ENCODE measurements around the gene PARP2. TPM values are rescaled to one million over a fixed set of nuclear protein-coding genes. Genes with fewer than 3 reads are reported as not detected.

PARP2 gene
- total and polyA plus RNA-seq, 9 of the 15 experiments (the other 6 are each of a cell fraction or from before 2014, with no cell fraction given), result 19.7 to 50.5 (median 29.9) TPM

DNA sequence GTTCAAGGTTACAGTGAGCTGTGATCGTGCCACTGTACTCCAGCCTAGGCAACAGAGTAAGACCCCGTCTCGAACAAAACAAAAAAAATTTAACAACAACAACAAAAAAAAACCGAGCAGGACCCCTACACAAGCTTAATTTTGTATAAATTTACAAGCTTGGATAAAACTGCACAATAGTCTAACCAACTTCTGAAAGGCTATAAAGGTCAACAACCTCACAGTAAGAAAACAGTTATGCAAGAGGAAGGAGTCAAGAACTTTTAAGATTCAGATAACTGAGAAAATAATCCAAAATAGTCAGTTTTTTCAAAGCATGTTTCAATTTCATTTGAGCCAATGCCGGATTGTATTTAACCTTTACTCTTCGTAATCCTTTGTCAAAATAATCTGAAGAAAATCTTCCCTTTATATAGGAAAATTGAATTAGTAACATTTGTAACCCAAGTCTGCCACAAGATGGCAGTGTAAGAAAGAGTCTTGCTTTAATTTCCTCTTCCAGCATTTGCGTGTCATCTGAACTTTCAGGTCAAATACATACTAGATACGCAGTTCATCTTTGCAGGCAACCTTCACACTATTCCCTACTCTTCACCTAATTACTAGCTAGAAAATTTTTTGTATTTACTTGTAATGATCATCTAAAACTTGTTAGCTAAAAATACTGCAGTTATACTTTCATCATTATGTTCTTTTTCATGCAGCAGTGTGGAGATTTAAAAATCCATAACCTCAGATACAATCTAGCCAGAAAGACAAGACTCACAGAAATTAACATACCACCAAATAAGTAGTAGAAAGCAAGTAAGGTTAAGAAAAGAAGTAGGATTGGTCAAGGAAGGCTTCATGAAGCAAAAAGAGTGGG, 16.2 kb upstream of the PARP2 start (continued):
- TF ChIP-seq, protein P1, sequence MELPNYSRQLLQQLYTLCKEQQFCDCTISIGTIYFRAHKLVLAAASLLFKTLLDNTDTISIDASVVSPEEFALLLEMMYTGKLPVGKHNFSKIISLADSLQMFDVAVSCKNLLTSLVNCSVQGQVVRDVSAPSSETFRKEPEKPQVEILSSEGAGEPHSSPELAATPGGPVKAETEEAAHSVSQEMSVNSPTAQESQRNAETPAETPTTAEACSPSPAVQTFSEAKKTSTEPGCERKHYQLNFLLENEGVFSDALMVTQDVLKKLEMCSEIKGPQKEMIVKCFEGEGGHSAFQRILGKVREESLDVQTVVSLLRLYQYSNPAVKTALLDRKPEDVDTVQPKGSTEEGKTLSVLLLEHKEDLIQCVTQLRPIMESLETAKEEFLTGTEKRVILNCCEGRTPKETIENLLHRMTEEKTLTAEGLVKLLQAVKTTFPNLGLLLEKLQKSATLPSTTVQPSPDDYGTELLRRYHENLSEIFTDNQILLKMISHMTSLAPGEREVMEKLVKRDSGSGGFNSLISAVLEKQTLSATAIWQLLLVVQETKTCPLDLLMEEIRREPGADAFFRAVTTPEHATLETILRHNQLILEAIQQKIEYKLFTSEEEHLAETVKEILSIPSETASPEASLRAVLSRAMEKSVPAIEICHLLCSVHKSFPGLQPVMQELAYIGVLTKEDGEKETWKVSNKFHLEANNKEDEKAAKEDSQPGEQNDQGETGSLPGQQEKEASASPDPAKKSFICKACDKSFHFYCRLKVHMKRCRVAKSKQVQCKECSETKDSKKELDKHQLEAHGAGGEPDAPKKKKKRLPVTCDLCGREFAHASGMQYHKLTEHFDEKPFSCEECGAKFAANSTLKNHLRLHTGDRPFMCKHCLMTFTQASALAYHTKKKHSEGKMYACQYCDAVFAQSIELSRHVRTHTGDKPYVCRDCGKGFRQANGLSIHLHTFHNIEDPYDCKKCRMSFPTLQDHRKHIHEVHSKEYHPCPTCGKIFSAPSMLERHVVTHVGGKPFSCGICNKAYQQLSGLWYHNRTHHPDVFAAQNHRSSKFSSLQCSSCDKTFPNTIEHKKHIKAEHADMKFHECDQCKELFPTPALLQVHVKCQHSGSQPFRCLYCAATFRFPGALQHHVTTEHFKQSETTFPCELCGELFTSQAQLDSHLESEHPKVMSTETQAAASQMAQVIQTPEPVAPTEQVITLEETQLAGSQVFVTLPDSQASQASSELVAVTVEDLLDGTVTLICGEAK (IDR thresholded peaks at IDR 0.05), result no peak
- TF ChIP-seq, protein P1 (CRISPR knock-in tag; IDR thresholded peaks at IDR 0.05), result no peak
- TF ChIP-seq SMAD1 (IDR thresholded peaks at IDR 0.05; ENCODE audit: low read depth, low read length, partially characterized antibody) (no peak), HNRNPH1 (optimal IDR thresholded peaks at IDR 0.05; ENCODE audit: low read depth, low read length) (no peak), RAD21 (CRISPR knock-in tag; conservative IDR thresholded peaks at IDR 0.05 in 1 of 2, IDR thresholded peaks at IDR 0.05 in 1 of 2) (peak; percentile 64 to 74), SMC3 (conservative IDR thresholded peaks at IDR 0.05; ENCODE audit: insufficient read depth, low read depth, low read length) (peak; percentile 45), HNRNPL (IDR thresholded peaks at IDR 0.05; ENCODE audit: low read depth, low read length) (no peak), ZNF589 (CRISPR knock-in tag; IDR thresholded peaks at IDR 0.05; ENCODE audit: low read depth) (no peak), SAP30 (IDR thresholded peaks at IDR 0.05; ENCODE audit: borderline replicate concordance, insufficient read depth, low read depth, low read length, poor library complexity, severe bottlenecking) (no peak), BRF1 (IDR thresholded peaks at IDR 0.05; ENCODE audit: borderline replicate concordance, extremely low read depth, insufficient read length) (no peak), SMAD3 (CRISPR knock-in tag; conservative IDR thresholded peaks at IDR 0.05) (no peak), ZNF644 (tag; IDR thresholded peaks at IDR 0.05; ENCODE audit: low read depth) (no peak), FOXM1 (IDR thresholded peaks at IDR 0.05; ENCODE audit: low read depth) (no peak), FOXM1 (CRISPR knock-in tag; IDR thresholded peaks at IDR 0.05; ENCODE audit: low read depth) (no peak), CREM (IDR thresholded peaks at IDR 0.05; ENCODE audit: low read depth) (0 out of 2 replicates have a peak, but pooled peaks have one; percentile 7)
- TF ChIP-seq, protein P2, sequence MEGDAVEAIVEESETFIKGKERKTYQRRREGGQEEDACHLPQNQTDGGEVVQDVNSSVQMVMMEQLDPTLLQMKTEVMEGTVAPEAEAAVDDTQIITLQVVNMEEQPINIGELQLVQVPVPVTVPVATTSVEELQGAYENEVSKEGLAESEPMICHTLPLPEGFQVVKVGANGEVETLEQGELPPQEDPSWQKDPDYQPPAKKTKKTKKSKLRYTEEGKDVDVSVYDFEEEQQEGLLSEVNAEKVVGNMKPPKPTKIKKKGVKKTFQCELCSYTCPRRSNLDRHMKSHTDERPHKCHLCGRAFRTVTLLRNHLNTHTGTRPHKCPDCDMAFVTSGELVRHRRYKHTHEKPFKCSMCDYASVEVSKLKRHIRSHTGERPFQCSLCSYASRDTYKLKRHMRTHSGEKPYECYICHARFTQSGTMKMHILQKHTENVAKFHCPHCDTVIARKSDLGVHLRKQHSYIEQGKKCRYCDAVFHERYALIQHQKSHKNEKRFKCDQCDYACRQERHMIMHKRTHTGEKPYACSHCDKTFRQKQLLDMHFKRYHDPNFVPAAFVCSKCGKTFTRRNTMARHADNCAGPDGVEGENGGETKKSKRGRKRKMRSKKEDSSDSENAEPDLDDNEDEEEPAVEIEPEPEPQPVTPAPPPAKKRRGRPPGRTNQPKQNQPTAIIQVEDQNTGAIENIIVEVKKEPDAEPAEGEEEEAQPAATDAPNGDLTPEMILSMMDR (IDR thresholded peaks at IDR 0.05 in 2 of 3, conservative IDR thresholded peaks at IDR 0.05 in 1 of 3; ENCODE audit: insufficient read depth in 2 of 3, low read depth in 1 of 3, low read length in 3 of 3), result peak; percentile 40 to 75 (median 47); a peak in 4 of 6 replicates

All from K562 (cell line).